C4-2B (cell line): ENCODE measurements around the gene LRTM1.

Source experiments
- ZFX ChIP-seq: fragments of 450-650 bp; IDR thresholded peaks from 2 replicates; pipeline ENCODE4 v1.6.1; 2017
- TF ChIP-seq, protein P1 (sequence below): fragments of 450-650 bp; conservative IDR thresholded peaks from 2 replicates; pipeline ENCODE4 v1.5.1; 2017; ENCODE audit warnings: mild to moderate bottlenecking

DNA sequence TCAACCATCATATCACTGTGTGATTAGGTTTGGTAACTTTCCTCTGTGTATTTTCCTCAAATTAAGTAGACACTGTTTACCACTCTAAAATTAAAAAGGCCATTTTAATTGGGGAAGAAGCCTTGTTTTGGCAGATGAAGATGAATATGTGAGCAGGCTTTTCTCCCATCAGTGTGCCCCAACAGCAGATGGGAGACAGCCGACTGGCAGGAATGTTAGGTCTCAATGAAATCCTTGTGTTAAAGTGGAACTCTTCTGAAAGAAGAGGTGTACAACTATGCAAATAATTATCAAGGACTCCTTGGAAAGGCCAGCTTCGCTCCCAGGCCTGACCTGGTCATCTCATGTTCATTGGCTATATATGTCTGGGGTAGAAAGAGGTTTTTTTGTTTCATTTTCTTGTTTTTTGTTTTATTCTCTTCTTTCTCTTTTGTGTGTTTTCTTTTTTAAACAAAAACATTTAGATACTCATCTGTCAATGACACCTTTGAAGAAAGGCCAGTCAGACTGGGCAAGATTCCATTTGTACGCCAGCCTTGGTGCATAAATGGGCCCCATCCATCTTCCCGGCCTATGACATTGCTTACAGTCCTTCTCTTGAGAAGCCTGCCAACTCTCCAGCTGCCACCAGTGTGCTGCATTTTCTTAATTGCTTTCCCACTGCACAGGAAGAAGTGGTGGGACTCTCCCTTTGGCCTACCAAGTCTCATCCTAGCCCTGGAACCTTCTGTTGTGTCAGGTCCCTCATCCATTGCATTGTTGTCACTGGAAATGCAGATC is 25.8 kb downstream of the LRTM1 start:
- TF ChIP-seq, protein P1, sequence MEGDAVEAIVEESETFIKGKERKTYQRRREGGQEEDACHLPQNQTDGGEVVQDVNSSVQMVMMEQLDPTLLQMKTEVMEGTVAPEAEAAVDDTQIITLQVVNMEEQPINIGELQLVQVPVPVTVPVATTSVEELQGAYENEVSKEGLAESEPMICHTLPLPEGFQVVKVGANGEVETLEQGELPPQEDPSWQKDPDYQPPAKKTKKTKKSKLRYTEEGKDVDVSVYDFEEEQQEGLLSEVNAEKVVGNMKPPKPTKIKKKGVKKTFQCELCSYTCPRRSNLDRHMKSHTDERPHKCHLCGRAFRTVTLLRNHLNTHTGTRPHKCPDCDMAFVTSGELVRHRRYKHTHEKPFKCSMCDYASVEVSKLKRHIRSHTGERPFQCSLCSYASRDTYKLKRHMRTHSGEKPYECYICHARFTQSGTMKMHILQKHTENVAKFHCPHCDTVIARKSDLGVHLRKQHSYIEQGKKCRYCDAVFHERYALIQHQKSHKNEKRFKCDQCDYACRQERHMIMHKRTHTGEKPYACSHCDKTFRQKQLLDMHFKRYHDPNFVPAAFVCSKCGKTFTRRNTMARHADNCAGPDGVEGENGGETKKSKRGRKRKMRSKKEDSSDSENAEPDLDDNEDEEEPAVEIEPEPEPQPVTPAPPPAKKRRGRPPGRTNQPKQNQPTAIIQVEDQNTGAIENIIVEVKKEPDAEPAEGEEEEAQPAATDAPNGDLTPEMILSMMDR, result no peak
- no peak for TF ChIP-seq ZFX
